D721Med (cell line): Measurements from ENCODE around the gene RNFT2.

Source experiments
- DNase-seq: peaks from one replicate; pipeline ENCODE4 v3.0.0; 2011; ENCODE audit warnings: low spot score; ENCODE audit not compliant: insufficient read length
- FAIRE-seq: peaks from 2 replicates; lab custom pipeline; 2011; peaks lifted over from hg19 to GRCh38; lab: Jason Lieb, UNC
- CTCF ChIP-seq: IDR thresholded peaks from 2 replicates; pipeline ENCODE4 v1.5.1; 2012; ENCODE audit warnings: mild to moderate bottlenecking, control low read depth; ENCODE audit not compliant: insufficient read depth; ENCODE audit errors: missing control alignments

RNFT2 gene

DNA sequence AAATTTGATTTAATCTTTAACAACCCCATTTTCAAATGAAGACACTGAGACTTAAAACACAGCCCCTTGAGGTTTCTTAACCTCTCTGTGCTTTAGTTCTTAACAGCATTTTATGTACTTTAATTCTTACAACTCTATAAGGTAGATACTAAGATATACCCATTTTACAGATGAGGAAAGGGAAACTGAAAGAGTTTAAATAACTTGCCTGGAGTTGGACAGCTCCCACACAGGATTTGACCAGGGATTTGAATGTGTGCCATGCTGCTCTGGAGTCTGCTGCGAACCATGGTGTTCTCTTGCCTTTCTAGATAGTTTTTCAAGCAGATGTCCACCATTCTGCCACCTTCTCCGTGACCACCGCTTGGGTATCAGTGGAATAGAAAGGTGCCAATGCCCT is 28.2 kb downstream of the RNFT2 start:
- no peak for TF ChIP-seq CTCF
- DNase-seq (no peak), FAIRE-seq (no peak)

- DNase-seq, result no peak
- no peak for TF ChIP-seq CTCF
- FAIRE-seq, result no peak
These were observed 28.6 kb downstream of the RNFT2 start for GRCh38 chr12:116766746-116767145.

DNA sequence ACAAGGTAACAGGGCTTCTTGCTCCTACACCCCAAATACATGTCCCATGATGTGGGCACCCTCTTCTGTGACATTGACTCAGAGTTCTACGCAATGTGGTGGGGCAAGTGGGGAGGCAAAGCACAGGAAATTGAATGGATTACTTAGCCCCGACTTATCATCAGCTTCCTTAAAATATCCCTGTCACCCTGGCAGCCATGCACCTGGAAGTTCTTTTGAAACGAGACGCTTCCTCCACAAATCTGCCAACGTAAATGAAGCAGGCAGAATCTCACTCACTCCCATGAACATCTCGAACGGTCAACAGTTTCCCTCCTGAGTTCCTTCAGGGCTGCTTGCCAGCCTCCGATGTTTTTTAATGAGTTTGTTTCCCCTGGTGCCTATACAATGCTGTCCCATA is 33.5 kb downstream of the RNFT2 start:
- no peak for DNase-seq
- TF ChIP-seq CTCF, result no peak

GRCh38 chr12:116773276-116773731 is 35.2 kb downstream of the RNFT2 start:
- DNase-seq, result no peak
- no peak for FAIRE-seq
- TF ChIP-seq CTCF, result no peak

More for the DNA sequence above, 33.5 kb downstream of the RNFT2 start:
- FAIRE-seq, result no peak

DNA sequence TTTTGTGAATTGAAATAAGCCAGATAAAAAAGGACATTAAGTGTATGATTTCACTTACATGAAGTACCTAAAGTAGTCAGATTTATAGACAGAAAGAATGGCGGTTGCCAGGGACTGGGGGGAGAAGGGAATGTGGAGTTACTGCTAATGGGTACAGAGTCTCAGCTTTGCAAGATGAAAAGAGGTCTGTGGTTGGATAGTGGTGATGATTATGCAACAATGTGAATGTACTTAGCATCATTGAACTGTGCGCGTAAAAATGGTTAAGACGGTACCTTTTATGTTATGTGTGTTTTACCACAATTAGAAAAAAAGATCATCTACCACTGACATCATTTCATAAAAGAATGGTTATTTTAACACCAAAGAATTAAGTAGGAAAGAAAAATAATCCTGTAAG is 35.9 kb downstream of the RNFT2 start:
- DNase-seq (no peak), FAIRE-seq (peak; percentile 6)
- TF ChIP-seq CTCF, result no peak

- no peak for FAIRE-seq
These were observed 39.1 kb downstream of the RNFT2 start for GRCh38 chr12:116777245-116777644.

More at GRCh38 chr12:116777245-116777644, 39.1 kb downstream of the RNFT2 start:
- TF ChIP-seq CTCF, result no peak
- DNase-seq, result no peak
